HepG2 (cell line): ENCODE data around the gene CCDC30. TPM values are rescaled to one million over a fixed set of nuclear protein-coding genes. Genes with fewer than 3 reads are reported as not detected.
A peak's percentile ranks its signal among the peaks of the same experiment; 100 is the strongest.

ENCODE experiments used
- ATAC-seq: fragments of 200-7000 bp; cut with Tn5 transposase; 3 replicates; pipeline ENCODE4 v1.9.1; 2020; ENCODE audit warnings: mild to moderate bottlenecking, moderate library complexity
- BruUV-seq: library from RNA; stranded (reverse); fragments of 400-500 nt; replicated peaks from 2 replicates; lab custom pipeline; 2021; lab: Mats Ljungman, UMichigan
- CTCF ChIA-PET: fragments of 300-600 bp; formaldehyde crosslinking; extraction: SDS; loops from one replicate; lab custom pipeline; 2021; ENCODE audit warnings: low total read pairs, inconsistent platforms, low intra/inter-chr PET ratio; lab: Yijun Ruan, JAX
- POLR2A ChIA-PET: fragments of 350-600 bp; sonication (Branson Sonifier 250); formaldehyde crosslinking; loops from one replicate; lab custom pipeline; 2020; ENCODE audit warnings: antibody characterized with exemption, inconsistent platforms; lab: Yijun Ruan, JAX
- DNase-seq: peaks from one replicate; pipeline ENCODE4 v3.0.0-alpha.2; 2015; ENCODE audit warnings: low spot score
- FAIRE-seq: peaks from 3 replicates; lab custom pipeline; 2011; peaks lifted over from hg19 to GRCh38; lab: Jason Lieb, UNC
- H2AFZ ChIP-seq: one replicate; pipeline ENCODE4 v1.6.1; 2011; ENCODE audit warnings: low read length, inconsistent platforms
- H3K27ac ChIP-seq: fragments of 300-600 bp; 3 replicates; pipeline ENCODE4 v1.8.0; 2011; ENCODE audit warnings: mixed run types, mild to moderate bottlenecking, mixed read lengths, low read length, inconsistent platforms; ENCODE audit not compliant: insufficient read depth; ENCODE audit errors: extremely low read length
- H3K27me3 ChIP-seq, 2 experiments: fragments of 200-600 bp in 1 of 2; 2 replicates in 1 of 2; 3 replicates in 1 of 2; pipeline versions ENCODE4 v1.6.0 to v1.8.0; 2011; ENCODE audit warnings: low read length in 2 of 2, mild to moderate bottlenecking in 2 of 2, moderate library complexity in 2 of 2, inconsistent platforms in 1 of 2; ENCODE audit not compliant: insufficient read depth in 2 of 2, control insufficient read depth in 1 of 2
- H3K36me3 ChIP-seq, 2 experiments: fragments of 200-600 bp in 1 of 2; replicated peaks in 1 of 2; 2 replicates in 1 of 2; 3 replicates in 1 of 2; pipeline versions ENCODE4 v1.5.1 to v1.8.0; 2011; ENCODE audit warnings: low read length in 2 of 2, inconsistent platforms in 1 of 2; ENCODE audit not compliant: insufficient read depth in 2 of 2, control insufficient read depth in 1 of 2
- H3K4me1 ChIP-seq: 2 replicates; pipeline ENCODE4 v1.5.1; 2012; ENCODE audit warnings: low read length, inconsistent platforms; ENCODE audit not compliant: insufficient read depth
- H3K4me2 ChIP-seq: 2 replicates; pipeline ENCODE4 v1.6.0; 2011; ENCODE audit warnings: low read depth, low read length, inconsistent platforms
- H3K4me3 ChIP-seq, 3 experiments: fragments of 200-600 bp in 1 of 3; sonication (generic), shearing (Covaris generic) in 1 of 3; replicated peaks in 1 of 3; 2 replicates each; pipeline ENCODE4 v1.5.1; 2011 to 2016; ENCODE audit warnings: low read length in 3 of 3, inconsistent platforms in 2 of 3, low read depth in 2 of 3, mild to moderate bottlenecking in 2 of 3, control low read depth in 1 of 3, mixed read lengths in 1 of 3; ENCODE audit not compliant: insufficient read depth in 1 of 3
- H3K79me2 ChIP-seq: one replicate; pipeline ENCODE4 v1.6.1; 2011; ENCODE audit warnings: low read length, inconsistent platforms; ENCODE audit not compliant: insufficient read depth
- H3K9ac ChIP-seq: 2 replicates; pipeline ENCODE4 v1.6.0; 2011; ENCODE audit warnings: mild to moderate bottlenecking, low read depth, low read length, inconsistent platforms; ENCODE audit not compliant: insufficient read depth
- H3K9me3 ChIP-seq: 2 replicates; pipeline ENCODE4 v1.5.1; 2012; ENCODE audit warnings: mild to moderate bottlenecking, low read length
- H4K20me1 ChIP-seq: 2 replicates; pipeline ENCODE4 v1.6.0; 2011; ENCODE audit warnings: inconsistent platforms, mild to moderate bottlenecking, low read length, moderate library complexity; ENCODE audit not compliant: insufficient read depth
- ARID2 ChIP-seq: sonication (generic); formaldehyde crosslinking; IDR thresholded peaks from 2 replicates; pipeline ENCODE4 v1.8.1; 2022; ENCODE audit warnings: mild to moderate bottlenecking, missing genetic modification reagents, borderline replicate concordance
- GATAD1 ChIP-seq: IDR thresholded peaks from 2 replicates; pipeline ENCODE4 v1.6.1; 2016; ENCODE audit warnings: missing genetic modification reagents, missing compliant biosample characterization
- MED1 ChIP-seq: sonication (generic); formaldehyde crosslinking; IDR thresholded peaks from 2 replicates; pipeline ENCODE4 v1.4.0; 2020; ENCODE audit warnings: missing genetic modification reagents
- PHF20 ChIP-seq: sonication (generic); formaldehyde crosslinking; IDR thresholded peaks from 2 replicates; pipeline ENCODE4 v1.5.0; 2020; ENCODE audit warnings: mild to moderate bottlenecking, missing genetic modification reagents
- TCF7 ChIP-seq: sonication (generic); IDR thresholded peaks from 2 replicates; pipeline ENCODE4 v1.6.1; 2016; ENCODE audit warnings: antibody characterized with exemption, low read depth
- ZFP36 ChIP-seq: fragments of 150-350 bp; IDR thresholded peaks from 2 replicates; pipeline ENCODE4 v1.6.1; 2018; ENCODE audit warnings: borderline replicate concordance, low read length, low read depth; ENCODE audit not compliant: partially characterized antibody
- ZFP62 ChIP-seq: sonication (generic); formaldehyde crosslinking; IDR thresholded peaks from 2 replicates; pipeline ENCODE4 v1.4.0; 2020; ENCODE audit warnings: missing genetic modification reagents
- ZNF292 ChIP-seq: sonication (generic); formaldehyde crosslinking; IDR thresholded peaks from 2 replicates; pipeline ENCODE4 v1.8.1; 2022; ENCODE audit warnings: mild to moderate bottlenecking, low read depth, missing genetic modification reagents, borderline replicate concordance
- ZNF451 ChIP-seq: sonication (generic); formaldehyde crosslinking; IDR thresholded peaks from 2 replicates; pipeline ENCODE4 v1.5.0; 2020; ENCODE audit warnings: mild to moderate bottlenecking, missing genetic modification reagents
- WGBS: methylation state at CpG from one replicate; pipeline ENCODE4 v1.1.6; 2017; ENCODE audit warnings: low lambda C conversion rate; 5-methylcytosine and 5-hydroxymethylcytosine counted together
- in situ Hi-C: cut with HindIII; loops from 2 replicates; pipeline ENCODE4 v1.10.0; 2017; ENCODE audit warnings: low pct_unique_long_range_greater_than_20kb; ENCODE audit not compliant: extremely low pct_ligation_motif_present
- intact Hi-C: fragments of 100-400 bp; cut with micrococcal nuclease; formaldehyde crosslinking; loops from one replicate; pipeline ENCODE4 v1.10.0; 2022; ENCODE audit not compliant: unreplicated experiment
- polyA plus RNA-seq, 8 experiments: library from polyadenylated mRNA; depleted of rRNA in 3 of 8; stranded (reverse) in 7 of 8; unstranded in 1 of 8; fragments of >200 nt; fragmentation: Illumina TruSeq in 4 of 8; extraction: Trizol in 4 of 8; gene quantifications; 2 replicates each; pipeline versions ENCODE4 v1.2.1 to v1.2.3, GENCODE V29; 2011 to 2016; ENCODE audit warnings: low read depth in 4 of 8, missing spikeins in 1 of 8, mixed read lengths in 1 of 8; ENCODE audit not compliant: insufficient read depth in 1 of 8
- total RNA-seq, 5 experiments: library from RNA; depleted of rRNA; stranded (reverse); fragments of >200 nt; fragmentation: Illumina TruSeq; extraction: Trizol; gene quantifications; 2 replicates each; pipeline ENCODE4 v1.2.3, GENCODE V29; 2016; ENCODE audit warnings: low read depth in 1 of 5
- TF ChIP-seq, protein P1 (sequence below): sonication (generic); formaldehyde crosslinking; IDR thresholded peaks from 2 replicates; pipeline ENCODE4 v1.4.0; 2020; ENCODE audit warnings: missing genetic modification reagents, mild to moderate bottlenecking, borderline replicate concordance
- TF ChIP-seq, protein P2 (sequence below): sonication (generic); formaldehyde crosslinking; conservative IDR thresholded peaks from 2 replicates; pipeline ENCODE4 v1.4.0; 2020; ENCODE audit warnings: mild to moderate bottlenecking, missing genetic modification reagents, moderate library complexity

CCDC30 gene
- total and polyA plus RNA-seq, 2 of the 13 experiments (the other 11 are each of a cell fraction or from before 2014, with no cell fraction given): 0.25 to 0.77 TPM

DNA sequence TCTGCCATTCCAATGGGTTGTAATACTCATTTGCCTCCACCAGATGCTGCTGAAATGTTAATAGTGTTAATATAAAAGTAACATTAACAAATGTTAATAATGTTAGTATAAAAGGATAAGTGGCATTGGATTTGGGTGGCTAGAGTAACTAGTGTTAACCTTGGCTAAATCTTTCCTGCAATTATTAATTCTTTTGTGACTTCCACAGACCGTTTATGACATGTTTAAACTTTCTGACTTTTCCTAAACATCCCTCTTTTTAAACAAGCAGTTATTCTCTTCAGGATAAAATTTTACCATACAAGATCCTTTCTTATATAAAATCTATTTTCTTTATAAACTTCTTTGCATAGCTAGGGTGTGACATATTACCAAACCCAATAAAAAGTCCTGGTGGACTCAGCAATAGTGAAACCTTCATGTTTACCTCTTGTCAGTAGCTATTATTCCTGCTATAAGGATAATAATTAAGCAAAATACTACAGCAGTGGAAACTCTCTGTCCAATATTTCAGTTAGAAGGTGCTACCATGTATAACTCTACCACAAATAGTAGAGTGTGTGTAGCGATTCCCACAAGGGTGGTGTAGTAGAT lies 41.5 kb downstream of the CCDC30 start:
- no TSS peak for BruUV-seq

DNA sequence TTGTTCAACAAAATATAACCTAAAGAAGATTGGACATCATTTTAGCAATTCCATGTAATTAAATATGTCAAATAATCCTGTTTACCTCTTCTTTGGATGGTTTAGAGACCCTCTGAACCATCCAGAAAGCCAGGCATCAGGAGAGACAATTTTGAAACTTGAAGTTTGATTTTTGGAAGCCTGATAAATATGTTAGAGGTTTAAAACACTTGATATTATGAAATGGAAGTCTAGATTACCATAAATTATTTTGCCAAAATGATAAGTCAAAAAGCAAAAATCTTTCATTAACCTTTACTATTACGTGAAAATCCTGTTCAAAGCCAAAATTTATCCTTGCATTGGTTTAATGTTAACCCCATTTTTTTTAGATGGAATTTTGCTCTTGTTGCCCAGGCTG lies 43.5 kb downstream of the CCDC30 start:
- no peaks in the 10 kb centered on the region for H3K79me2 ChIP-seq
- no peak for DNase-seq
- H3K27ac ChIP-seq: no peak overlapping the region
- no peaks in the 10 kb centered on the region for H3K4me1 ChIP-seq
- H4K20me1 ChIP-seq: no peaks in the 10 kb centered on the region
- no peaks in the 10 kb centered on the region; a peak in 1 of 5 replicates for H3K27me3 ChIP-seq
- in situ Hi-C loops: no loop called here
- ChIA-PET POLR2A (no interaction called here), CTCF (no interaction called here)
- FAIRE-seq: no peak
- BruUV-seq: no TSS peak
- intact Hi-C loops: no loop called here
- no peak for ATAC-seq
- no peak overlapping the region for H2AFZ ChIP-seq
- H3K36me3 ChIP-seq: no peaks in the 10 kb centered on the region
- H3K9ac ChIP-seq: no peak overlapping the region
- H3K9me3 ChIP-seq: peaks cover 31% of the 10 kb centered on the region
- no peak overlapping the region for H3K4me3 ChIP-seq
- WGBS: 37% methylated on average over 1 of the region's 1 CpG
- H3K4me2 ChIP-seq: no peak overlapping the region
- TF ChIP-seq ARID2 (CRISPR knock-in tag) (no peak), TCF7 (no peak), PHF20 (no peak), ZNF451 (CRISPR knock-in tag) (no peak), ZFP62 (CRISPR knock-in tag) (no peak), MED1 (CRISPR knock-in tag) (no peak), ZNF292 (CRISPR knock-in tag) (no peak)
- TF ChIP-seq, protein P1, sequence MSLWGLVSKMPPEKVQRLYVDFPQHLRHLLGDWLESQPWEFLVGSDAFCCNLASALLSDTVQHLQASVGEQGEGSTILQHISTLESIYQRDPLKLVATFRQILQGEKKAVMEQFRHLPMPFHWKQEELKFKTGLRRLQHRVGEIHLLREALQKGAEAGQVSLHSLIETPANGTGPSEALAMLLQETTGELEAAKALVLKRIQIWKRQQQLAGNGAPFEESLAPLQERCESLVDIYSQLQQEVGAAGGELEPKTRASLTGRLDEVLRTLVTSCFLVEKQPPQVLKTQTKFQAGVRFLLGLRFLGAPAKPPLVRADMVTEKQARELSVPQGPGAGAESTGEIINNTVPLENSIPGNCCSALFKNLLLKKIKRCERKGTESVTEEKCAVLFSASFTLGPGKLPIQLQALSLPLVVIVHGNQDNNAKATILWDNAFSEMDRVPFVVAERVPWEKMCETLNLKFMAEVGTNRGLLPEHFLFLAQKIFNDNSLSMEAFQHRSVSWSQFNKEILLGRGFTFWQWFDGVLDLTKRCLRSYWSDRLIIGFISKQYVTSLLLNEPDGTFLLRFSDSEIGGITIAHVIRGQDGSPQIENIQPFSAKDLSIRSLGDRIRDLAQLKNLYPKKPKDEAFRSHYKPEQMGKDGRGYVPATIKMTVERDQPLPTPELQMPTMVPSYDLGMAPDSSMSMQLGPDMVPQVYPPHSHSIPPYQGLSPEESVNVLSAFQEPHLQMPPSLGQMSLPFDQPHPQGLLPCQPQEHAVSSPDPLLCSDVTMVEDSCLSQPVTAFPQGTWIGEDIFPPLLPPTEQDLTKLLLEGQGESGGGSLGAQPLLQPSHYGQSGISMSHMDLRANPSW (CRISPR knock-in tag): no peak
- TF ChIP-seq, protein P2, sequence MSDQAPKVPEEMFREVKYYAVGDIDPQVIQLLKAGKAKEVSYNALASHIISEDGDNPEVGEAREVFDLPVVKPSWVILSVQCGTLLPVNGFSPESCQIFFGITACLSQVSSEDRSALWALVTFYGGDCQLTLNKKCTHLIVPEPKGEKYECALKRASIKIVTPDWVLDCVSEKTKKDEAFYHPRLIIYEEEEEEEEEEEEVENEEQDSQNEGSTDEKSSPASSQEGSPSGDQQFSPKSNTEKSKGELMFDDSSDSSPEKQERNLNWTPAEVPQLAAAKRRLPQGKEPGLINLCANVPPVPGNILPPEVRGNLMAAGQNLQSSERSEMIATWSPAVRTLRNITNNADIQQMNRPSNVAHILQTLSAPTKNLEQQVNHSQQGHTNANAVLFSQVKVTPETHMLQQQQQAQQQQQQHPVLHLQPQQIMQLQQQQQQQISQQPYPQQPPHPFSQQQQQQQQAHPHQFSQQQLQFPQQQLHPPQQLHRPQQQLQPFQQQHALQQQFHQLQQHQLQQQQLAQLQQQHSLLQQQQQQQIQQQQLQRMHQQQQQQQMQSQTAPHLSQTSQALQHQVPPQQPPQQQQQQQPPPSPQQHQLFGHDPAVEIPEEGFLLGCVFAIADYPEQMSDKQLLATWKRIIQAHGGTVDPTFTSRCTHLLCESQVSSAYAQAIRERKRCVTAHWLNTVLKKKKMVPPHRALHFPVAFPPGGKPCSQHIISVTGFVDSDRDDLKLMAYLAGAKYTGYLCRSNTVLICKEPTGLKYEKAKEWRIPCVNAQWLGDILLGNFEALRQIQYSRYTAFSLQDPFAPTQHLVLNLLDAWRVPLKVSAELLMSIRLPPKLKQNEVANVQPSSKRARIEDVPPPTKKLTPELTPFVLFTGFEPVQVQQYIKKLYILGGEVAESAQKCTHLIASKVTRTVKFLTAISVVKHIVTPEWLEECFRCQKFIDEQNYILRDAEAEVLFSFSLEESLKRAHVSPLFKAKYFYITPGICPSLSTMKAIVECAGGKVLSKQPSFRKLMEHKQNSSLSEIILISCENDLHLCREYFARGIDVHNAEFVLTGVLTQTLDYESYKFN: no peak

More for the DNA sequence above, 41.5 kb downstream of the CCDC30 start:
- no peak for DNase-seq
- no peaks in the 10 kb centered on the region for H3K79me2 ChIP-seq
- H3K4me2 ChIP-seq: no peak overlapping the region
- WGBS: 53% methylated on average over 2 of the region's 2 CpGs
- no peak for FAIRE-seq
- H3K4me3 ChIP-seq: no peak overlapping the region
- no peak overlapping the region for H3K27ac ChIP-seq
- in situ Hi-C loops (no loop called here), intact Hi-C loops (no loop called here)
- H3K27me3 ChIP-seq: no peaks in the 10 kb centered on the region
- H2AFZ ChIP-seq: no peak overlapping the region
- H3K9ac ChIP-seq: no peak overlapping the region
- peaks cover 31% of the 10 kb centered on the region for H3K9me3 ChIP-seq
- TF ChIP-seq ZFP36 (peak; percentile 29), GATAD1 (no peak)
- TF ChIP-seq, all 625 proteins: peak for 1
- H3K36me3 ChIP-seq: no peaks in the 10 kb centered on the region
- ChIA-PET POLR2A (no interaction called here), CTCF (no interaction called here)
- no peaks in the 10 kb centered on the region for H4K20me1 ChIP-seq
- H3K4me1 ChIP-seq: no peaks in the 10 kb centered on the region
- ATAC-seq: no peak
